GM10266 (cell line): Measurements from ENCODE around the gene HGD.

Experiments used
- DNase-seq: peaks from one replicate; pipeline ENCODE4 v3.0.0; 2012; ENCODE audit errors: extremely low spot score
- CTCF ChIP-seq: IDR thresholded peaks from 2 replicates; pipeline ENCODE4 v1.5.1; 2012; ENCODE audit warnings: mild to moderate bottlenecking, low read depth; ENCODE audit not compliant: control insufficient read depth, insufficient read depth; ENCODE audit errors: missing control alignments

HGD gene

GRCh38 chr3:120684896-120685295 is 2.9 kb upstream of the HGD start:
- DNase-seq = no peak
- TF ChIP-seq CTCF = no peak

- no peak for DNase-seq
- no peak for TF ChIP-seq CTCF
Measured at GRCh38 chr3:120683671-120684301, 1.7 kb upstream of the HGD start.

GRCh38 chr3:120683213-120683612 is 1.2 kb upstream of the HGD start:
- DNase-seq = no peak
- no peak for TF ChIP-seq CTCF

GRCh38 chr3:120681506-120682038 is 467 bp downstream of the HGD start:
- TF ChIP-seq CTCF = no peak
- DNase-seq = no peak

- no peak for TF ChIP-seq CTCF
- no peak for DNase-seq
Measured at GRCh38 chr3:120681018-120681417, 1.0 kb downstream of the HGD start.

- DNase-seq = no peak
- no peak for TF ChIP-seq CTCF
Measured at GRCh38 chr3:120680193-120680894, 1.7 kb downstream of the HGD start.

GRCh38 chr3:120678984-120679383 is 3.1 kb downstream of the HGD start:
- TF ChIP-seq CTCF = no peak
- no peak for DNase-seq
